T-helper 1 cell (primary cell): ENCODE data around the gene ZNF429.
A peak's percentile ranks its signal among the peaks of the same experiment; 100 is the strongest.
"Not testable (repeated sequence)": the region's sequence is repeated elsewhere in the genome, so short reads cannot be mapped to it uniquely, and the experiment has no call there.

Experiments
- DNase-seq, 5 donors: peaks; one replicate each; pipeline ENCODE4 v3.0.0-alpha.2; 2012 to 2020

The ZNF429 gene

DNA sequence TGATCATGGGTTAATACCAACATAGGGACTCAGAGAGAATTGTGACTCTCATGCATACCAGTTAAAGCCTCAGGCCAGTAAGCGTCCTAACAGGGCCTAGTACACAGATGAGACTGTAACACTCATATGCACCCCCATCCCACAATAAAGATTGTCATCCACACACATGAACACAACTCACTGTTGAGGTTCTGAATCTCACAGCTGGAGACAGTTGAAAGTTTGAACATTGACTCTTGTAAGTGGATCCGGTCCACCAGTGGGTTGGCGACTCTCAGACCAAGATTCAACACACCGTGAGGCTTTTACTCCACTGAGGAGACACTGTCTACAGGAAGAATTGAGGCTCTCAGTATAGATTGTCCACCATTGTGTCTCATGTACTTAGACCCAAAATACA is 88.1 kb downstream of the ZNF429 start:
- DNase-seq, result no peak

DNA sequence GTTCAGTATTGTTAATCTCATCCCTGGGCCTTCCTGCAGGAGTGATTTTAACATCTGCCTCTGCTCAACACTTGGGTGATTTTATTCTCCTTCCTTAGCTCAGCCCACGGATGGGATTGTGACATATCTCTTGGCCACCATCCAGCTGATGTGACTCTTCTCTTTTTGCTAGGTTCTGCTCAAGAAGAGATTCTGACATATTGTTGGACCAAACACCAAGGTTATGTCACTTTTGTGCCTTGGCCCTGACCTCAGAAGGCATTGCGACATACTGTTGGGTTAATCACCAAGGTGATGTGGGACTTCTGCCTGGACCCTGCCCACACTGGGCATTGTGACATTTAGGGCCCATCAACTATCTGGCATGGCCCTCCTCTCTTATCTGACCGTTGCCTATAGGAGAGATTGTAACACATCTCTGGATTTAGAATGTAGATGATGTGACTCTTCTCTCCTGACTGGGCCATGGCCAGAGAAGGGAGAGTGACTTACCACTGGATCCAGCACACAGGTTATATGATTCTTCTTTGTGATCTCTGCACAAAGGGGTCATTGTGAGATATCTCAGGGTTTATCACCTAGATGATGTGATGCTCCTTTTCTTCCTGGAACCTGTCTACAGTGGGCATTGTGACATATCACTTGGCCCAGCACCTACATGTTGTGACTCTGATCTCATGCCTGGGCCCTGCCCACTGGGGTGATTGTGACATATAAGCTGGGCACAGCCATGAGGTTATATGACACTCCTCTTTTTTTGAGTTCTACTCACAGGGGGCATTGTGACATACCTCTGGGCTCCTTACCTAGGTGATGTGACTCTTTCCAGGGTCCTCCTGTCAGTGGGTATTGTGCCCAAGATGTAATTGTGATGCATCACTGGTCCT is 88.8 kb downstream of the ZNF429 start:
- DNase-seq, result no peak

- DNase-seq, result no peak
Observed at GRCh38 chr19:21595185-21595584, 89.8 kb downstream of the ZNF429 start.

- no peak for DNase-seq
Observed at GRCh38 chr19:21602082-21602658, 96.8 kb downstream of the ZNF429 start.

DNA sequence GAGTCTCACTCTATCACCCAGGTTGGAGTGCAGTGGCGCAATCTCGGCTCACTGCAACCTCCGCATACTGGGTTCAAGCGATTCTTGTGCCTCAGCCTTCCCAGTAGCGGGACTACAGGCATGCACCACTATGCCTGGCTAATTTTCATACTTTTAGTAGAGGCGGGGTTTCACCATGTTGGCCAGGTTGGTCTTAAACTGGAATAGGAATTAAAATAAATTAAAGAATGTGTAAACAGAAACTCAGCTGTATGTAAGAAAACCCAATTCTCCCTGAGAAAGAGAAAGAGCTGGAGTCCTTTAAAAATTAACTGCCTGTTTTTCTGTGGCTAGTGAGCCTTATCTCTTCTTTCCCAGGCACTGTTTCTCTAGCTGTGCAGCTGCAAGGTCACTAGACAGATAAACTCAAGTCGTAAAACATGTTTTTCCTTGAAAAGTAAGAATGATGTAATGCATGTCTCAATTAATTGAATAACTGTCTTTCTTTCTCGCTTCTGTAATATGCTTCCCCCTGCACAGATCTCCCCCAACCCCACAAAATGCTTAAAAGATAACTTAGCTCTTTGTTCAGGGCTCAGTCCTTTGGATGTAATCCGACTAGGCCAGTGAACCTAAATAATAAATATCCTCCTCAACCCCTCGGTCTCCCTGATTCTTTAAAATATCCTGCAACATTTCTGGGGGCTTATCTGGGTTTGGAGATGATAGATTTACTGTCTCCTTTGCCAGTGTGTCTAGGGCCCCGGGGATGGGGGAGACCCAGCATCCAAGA is 97.4 kb downstream of the ZNF429 start:
- DNase-seq, result not testable (repeated sequence)

DNA sequence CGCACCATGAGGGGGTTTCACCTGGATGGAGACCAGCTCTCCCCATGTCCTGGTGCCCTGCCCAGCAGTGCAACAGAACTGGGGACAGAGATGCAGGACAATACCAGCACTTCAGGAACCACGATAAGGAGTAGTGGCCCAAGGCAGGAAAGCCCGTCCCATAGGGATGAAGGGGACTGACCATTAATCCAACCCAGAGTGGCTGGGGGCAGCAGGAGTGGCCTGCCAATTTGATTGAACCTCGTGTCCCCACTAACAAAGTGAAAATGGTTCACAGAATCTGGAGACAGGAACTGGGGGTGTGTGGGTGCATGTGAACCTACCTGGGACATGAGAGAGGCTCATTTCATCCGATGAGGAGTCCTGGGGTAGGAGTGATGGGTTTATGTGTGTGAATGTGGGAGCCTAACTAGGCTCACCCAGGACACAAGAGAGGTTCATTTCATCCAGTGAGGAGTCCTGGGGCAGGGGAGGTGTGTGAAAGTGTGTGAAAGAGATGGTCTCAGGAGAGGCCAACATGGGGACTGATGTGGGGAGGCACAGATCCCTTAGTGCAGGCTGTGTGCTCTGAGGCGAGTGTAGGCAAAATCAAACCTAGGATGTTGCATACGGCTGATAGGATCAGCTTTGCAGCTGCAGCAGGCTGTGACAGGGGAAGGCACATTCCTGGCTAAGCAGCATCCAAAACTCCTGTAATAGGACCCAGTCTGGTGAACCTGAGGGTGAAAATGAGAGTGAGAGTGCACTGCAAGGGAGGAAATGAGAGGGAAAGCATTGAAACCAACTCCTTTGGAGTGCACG is 98.2 kb downstream of the ZNF429 start:
- no peak for DNase-seq

DNA sequence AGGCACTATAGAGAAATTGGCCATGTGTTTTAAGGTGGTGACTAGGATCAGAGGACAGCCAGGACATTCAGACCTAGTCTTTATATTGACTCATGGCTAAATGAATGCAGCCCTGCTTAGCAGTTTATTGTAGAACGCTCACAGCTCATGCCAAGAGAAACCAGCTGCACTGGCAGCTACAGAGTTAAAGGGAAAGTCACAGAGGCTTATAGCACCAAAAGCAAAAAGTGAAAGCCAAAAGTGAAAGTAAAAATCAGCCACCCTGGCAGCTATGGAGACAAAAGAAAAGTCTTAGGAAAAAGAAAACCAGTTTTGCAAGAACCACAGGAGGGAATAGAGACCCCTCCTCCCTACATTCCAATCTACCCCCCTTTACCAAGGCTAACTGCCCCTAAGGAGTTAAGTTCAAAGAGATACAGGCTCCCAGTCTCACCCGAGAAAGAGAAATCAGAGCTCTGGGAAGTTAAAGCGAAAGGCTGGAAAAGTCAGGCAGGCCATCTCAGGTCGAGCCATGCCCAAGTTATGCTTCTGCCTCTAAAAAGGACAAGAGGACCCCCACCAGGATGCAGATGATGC is 99.0 kb downstream of the ZNF429 start:
- peak in 1 of 5 donors; percentile 4 for DNase-seq
